Vagina (tissue), 2 donors: ENCODE results near the gene AKAP6. TPM values are rescaled to one million over a fixed set of nuclear protein-coding genes. Genes with fewer than 3 reads are reported as not detected.

ENCODE experiments used
- DNase-seq, 2 donors: peaks; one replicate each; pipeline ENCODE4 v3.0.0-alpha.2; 2017; ENCODE audit errors: extremely low spot score in 2 of 2
- H3K27ac ChIP-seq: fragments of 200-600 bp; sonication (generic); one replicate; pipeline ENCODE4 v1.5.1; 2019
- H3K27me3 ChIP-seq: fragments of 200-600 bp; sonication (generic); one replicate; pipeline ENCODE4 v1.5.1; 2019
- H3K36me3 ChIP-seq, 2 donors: fragments of 200-600 bp; sonication (generic); one replicate each; pipeline ENCODE4 v1.5.1; 2017 to 2019
- H3K4me1 ChIP-seq: fragments of 200-600 bp; sonication (generic); one replicate; pipeline ENCODE4 v1.5.1; 2019
- H3K4me3 ChIP-seq, 2 donors: fragments of 200-600 bp; sonication (generic); 1 replicate in 1 of 2; 2 replicates in 1 of 2; pipeline ENCODE4 v1.5.1; 2016 to 2019
- H3K9me3 ChIP-seq: fragments of 200-600 bp; sonication (generic); one replicate; pipeline ENCODE4 v1.5.1; 2019
- POLR2A ChIP-seq, 2 donors: fragments of 450-650 bp; IDR thresholded peaks; one replicate each; pipeline ENCODE4 v1.6.1; 2017; ENCODE audit warnings: antibody characterized with exemption in 2 of 2, mild to moderate bottlenecking in 2 of 2, moderate library complexity in 2 of 2
- POLR2AphosphoS5 ChIP-seq, 2 donors: sonication (generic); formaldehyde crosslinking; IDR thresholded peaks; one replicate each; pipeline ENCODE4 v1.9.0; 2017; ENCODE audit warnings: antibody characterized with exemption in 2 of 2, mild to moderate bottlenecking in 2 of 2, low read depth in 1 of 2; ENCODE audit not compliant: insufficient read depth in 1 of 2
- intact Hi-C: fragments of 100-400 bp; cut with DNase I; formaldehyde crosslinking; loops from one replicate; pipeline ENCODE4 v1.15.1; 2023
- total RNA-seq: library from RNA; depleted of rRNA; stranded (reverse); fragments of >200 nt; gene quantifications from one replicate; pipeline ENCODE4 v1.2.3, GENCODE V29; 2016
- TF ChIP-seq, protein P1 (sequence below), 3 experiments: fragments of 450-650 bp in 2 of 3; fragments of 200-600 bp in 1 of 3; sonication (generic) in 1 of 3; IDR thresholded peaks; one replicate each; pipeline ENCODE4 v1.5.1; 2017 to 2019; ENCODE audit warnings: antibody characterized with exemption in 3 of 3, mild to moderate bottlenecking in 2 of 3, moderate library complexity in 2 of 3

AKAP6 gene
- total RNA-seq, 1 donor from 2014 or later: 3.9 TPM

DNA sequence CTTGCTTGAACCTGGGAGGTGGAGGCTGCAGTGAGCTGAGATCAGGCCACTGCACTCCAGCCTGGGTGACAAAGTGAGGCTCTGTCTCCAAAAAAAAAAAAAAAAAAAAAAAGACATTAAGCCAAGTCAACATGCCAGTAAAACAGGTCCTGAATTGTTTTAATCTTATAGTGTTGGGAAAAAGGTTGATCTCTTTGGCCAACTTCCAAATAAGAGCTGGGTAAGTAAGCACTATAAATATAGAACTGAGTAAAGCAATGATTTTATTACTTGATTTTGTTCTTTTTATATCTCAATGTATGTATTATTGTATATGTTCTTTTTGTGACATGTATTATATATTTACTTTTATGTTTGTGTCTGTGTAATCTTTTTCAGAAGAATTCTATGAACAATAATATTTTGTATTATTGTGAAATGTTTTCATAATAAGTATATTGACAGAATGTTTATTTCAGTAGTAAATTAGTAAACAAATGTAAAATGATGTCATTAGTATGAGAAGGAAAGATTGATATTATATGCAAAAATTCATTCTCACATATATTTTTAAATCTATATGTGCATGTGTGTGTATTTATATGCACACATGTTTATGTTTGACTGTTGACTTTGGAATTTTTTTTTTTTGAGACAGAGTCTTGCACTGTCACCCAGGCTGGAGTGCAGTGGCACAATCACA is 9.6 kb upstream of the AKAP6 start:
- no peaks in the 10 kb centered on the region for H3K27me3 ChIP-seq
- no peaks in the 10 kb centered on the region for H3K36me3 ChIP-seq
- intact Hi-C loops: no loop called here
- H3K9me3 ChIP-seq: no peaks in the 10 kb centered on the region
- DNase-seq: no peak
- H3K27ac ChIP-seq: no peak overlapping the region
- no peaks in the 10 kb centered on the region for H3K4me1 ChIP-seq
- H3K4me3 ChIP-seq: no peak overlapping the region
- no peak for TF ChIP-seq POLR2A (IDR thresholded peaks at IDR 0.05)
- TF ChIP-seq POLR2AphosphoS5 (IDR thresholded peaks at IDR 0.05; ENCODE audit: insufficient read depth in 1 of 2, low read depth in 1 of 2): no peak
- TF ChIP-seq, protein P1, sequence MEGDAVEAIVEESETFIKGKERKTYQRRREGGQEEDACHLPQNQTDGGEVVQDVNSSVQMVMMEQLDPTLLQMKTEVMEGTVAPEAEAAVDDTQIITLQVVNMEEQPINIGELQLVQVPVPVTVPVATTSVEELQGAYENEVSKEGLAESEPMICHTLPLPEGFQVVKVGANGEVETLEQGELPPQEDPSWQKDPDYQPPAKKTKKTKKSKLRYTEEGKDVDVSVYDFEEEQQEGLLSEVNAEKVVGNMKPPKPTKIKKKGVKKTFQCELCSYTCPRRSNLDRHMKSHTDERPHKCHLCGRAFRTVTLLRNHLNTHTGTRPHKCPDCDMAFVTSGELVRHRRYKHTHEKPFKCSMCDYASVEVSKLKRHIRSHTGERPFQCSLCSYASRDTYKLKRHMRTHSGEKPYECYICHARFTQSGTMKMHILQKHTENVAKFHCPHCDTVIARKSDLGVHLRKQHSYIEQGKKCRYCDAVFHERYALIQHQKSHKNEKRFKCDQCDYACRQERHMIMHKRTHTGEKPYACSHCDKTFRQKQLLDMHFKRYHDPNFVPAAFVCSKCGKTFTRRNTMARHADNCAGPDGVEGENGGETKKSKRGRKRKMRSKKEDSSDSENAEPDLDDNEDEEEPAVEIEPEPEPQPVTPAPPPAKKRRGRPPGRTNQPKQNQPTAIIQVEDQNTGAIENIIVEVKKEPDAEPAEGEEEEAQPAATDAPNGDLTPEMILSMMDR (IDR thresholded peaks at IDR 0.05): no peak

DNA sequence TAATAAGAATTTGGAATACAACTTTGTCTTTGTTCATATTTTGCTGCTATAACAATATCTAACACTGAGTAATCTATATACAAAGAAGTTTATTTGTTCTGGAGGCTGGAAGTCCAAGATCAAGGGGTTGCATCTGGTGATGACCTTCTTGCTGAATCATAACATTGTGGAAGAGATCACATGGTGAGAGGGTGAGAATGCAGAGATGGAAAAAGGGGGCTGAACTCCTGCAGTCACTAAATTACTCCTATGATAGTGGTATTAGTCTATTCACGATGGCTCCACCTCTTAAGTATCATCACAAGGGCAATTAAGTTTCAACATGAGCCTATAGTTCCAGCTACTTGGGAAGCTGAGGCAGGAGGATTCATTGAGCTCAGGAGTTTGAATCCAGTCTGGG is 4.5 kb upstream of the AKAP6 start:
- H3K4me1 ChIP-seq: no peaks in the 10 kb centered on the region
- no peaks in the 10 kb centered on the region for H3K27me3 ChIP-seq
- H3K9me3 ChIP-seq: no peaks in the 10 kb centered on the region
- H3K27ac ChIP-seq: no peak overlapping the region
- H3K36me3 ChIP-seq: no peaks in the 10 kb centered on the region
- no peak overlapping the region for H3K4me3 ChIP-seq
- DNase-seq: no peak
- intact Hi-C loops: no loop called here
- TF ChIP-seq POLR2A (IDR thresholded peaks at IDR 0.05): no peak
- no peak for TF ChIP-seq POLR2AphosphoS5 (IDR thresholded peaks at IDR 0.05; ENCODE audit: insufficient read depth in 1 of 2, low read depth in 1 of 2)
- TF ChIP-seq, protein P1 (IDR thresholded peaks at IDR 0.05): no peak

DNA sequence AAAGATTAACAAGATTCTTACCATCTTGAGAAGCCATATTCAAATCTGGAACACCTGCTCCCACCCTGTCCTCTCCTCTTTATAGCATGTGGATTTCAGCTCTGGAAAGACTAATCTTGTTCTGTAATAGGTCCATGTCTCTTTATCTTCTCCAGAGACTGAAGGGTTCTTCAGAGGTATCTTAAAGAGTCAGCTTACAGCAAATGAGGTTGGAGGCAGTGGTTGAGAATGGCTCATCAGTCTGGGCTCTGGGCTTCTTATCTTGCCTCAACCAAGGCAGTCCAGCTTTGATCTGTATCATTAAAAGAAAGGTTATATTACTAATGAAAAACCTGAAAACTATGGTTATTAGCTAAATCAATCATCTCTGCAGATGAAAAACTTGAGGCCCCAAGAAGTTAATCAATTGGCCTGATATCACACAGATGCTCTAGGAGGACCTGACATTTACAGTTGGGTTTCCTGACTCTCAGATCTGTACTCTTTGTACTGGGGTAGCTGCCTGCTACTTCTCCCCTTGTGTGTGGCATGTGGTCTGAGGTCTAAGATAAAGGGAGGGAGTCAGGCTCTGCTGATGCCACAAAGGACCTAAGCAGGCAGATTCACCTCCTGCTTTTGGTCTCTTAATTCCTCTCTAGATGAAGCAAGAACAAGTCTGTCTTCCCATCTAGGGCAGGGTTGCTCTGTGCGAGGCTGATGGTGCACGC is 1.7 kb upstream of the AKAP6 start:
- intact Hi-C loops: no loop called here
- DNase-seq: no peak
- Histone ChIP-seq H3K36me3 (no peaks in the 10 kb centered on the region), H3K27me3 (no peaks in the 10 kb centered on the region), H3K4me1 (no peaks in the 10 kb centered on the region), H3K27ac (no peak overlapping the region), H3K4me3 (no peak overlapping the region), H3K9me3 (no peaks in the 10 kb centered on the region)
- TF ChIP-seq POLR2A (IDR thresholded peaks at IDR 0.05): no peak
- no peak for TF ChIP-seq POLR2AphosphoS5 (IDR thresholded peaks at IDR 0.05; ENCODE audit: insufficient read depth in 1 of 2, low read depth in 1 of 2)
- TF ChIP-seq, protein P1 (IDR thresholded peaks at IDR 0.05): no peak

DNA sequence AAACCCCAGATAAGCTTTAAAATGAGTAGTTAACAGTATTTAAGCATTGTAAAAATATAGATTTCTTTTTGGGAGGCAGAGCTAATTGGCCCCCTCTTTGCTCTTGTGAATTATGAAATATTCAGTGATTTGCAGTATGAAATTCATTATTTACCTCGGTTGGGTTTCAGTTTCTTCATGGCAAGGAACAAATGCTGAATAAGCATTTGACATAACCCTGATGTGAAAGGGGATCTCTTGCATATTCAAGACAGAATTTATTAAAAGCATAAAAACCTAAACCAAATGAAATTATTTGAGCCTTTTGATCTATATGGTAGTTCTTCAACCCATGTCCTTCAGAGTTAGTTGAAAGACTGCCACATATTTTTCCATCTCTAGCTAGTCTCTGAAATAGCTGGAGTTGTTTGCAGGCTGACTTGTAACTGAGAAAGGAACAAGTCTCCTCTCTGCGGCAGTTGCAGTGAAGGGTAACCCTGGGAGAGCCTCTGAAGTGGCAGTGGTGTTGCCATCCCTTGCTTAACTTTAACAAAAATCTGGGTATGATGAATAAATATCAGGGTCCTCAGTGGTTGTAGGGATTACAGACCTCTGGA is 690 bp downstream of the AKAP6 start:
- Histone ChIP-seq H3K27ac (no peak overlapping the region), H3K4me3 (no peak overlapping the region), H3K9me3 (no peaks in the 10 kb centered on the region), H3K4me1 (no peaks in the 10 kb centered on the region), H3K36me3 (no peaks in the 10 kb centered on the region), H3K27me3 (no peaks in the 10 kb centered on the region)
- DNase-seq: no peak
- intact Hi-C loops: no loop called here
- TF ChIP-seq, protein P1 (IDR thresholded peaks at IDR 0.05): no peak
- TF ChIP-seq POLR2A (IDR thresholded peaks at IDR 0.05): no peak
